SH-SY5Y (cell line): ENCODE results near the gene AADAT.

ENCODE experiments used
- GATA2 ChIP-seq: IDR thresholded peaks from 2 replicates; pipeline ENCODE4 v1.6.1; 2011; ENCODE audit warnings: mild to moderate bottlenecking, low read depth, low read length
- GATA3 ChIP-seq: IDR thresholded peaks from 2 replicates; pipeline ENCODE4 v1.6.1; 2011; ENCODE audit warnings: low read depth, mild to moderate bottlenecking, low read length, moderate library complexity

DNA sequence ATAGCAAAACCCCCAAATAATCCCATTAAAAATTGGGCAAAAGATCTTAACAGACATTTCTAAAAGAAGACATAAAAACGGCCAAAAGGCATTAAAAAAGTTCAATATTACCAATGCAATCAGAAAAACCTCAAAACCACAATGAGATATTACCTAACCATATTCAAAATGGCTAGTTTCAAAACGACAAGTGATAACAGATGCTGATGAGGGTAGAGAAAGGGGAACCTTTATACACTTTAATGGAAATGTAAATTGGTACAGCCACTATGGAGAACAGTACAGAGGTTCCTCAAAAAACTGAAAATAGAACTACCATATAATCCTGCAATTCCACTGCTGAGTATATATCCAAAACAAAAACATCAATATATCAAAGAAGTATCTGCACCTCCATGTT is 6.2 kb downstream of the AADAT start:
- TF ChIP-seq GATA2 (no peak), GATA3 (no peak)
